SH-SY5Y (cell line): ENCODE measurements around the gene LRFN3.

Source experiments
- GATA2 ChIP-seq: IDR thresholded peaks from 2 replicates; pipeline ENCODE4 v1.6.1; 2011; ENCODE audit warnings: mild to moderate bottlenecking, low read depth, low read length
- GATA3 ChIP-seq: IDR thresholded peaks from 2 replicates; pipeline ENCODE4 v1.6.1; 2011; ENCODE audit warnings: low read depth, mild to moderate bottlenecking, low read length, moderate library complexity

DNA sequence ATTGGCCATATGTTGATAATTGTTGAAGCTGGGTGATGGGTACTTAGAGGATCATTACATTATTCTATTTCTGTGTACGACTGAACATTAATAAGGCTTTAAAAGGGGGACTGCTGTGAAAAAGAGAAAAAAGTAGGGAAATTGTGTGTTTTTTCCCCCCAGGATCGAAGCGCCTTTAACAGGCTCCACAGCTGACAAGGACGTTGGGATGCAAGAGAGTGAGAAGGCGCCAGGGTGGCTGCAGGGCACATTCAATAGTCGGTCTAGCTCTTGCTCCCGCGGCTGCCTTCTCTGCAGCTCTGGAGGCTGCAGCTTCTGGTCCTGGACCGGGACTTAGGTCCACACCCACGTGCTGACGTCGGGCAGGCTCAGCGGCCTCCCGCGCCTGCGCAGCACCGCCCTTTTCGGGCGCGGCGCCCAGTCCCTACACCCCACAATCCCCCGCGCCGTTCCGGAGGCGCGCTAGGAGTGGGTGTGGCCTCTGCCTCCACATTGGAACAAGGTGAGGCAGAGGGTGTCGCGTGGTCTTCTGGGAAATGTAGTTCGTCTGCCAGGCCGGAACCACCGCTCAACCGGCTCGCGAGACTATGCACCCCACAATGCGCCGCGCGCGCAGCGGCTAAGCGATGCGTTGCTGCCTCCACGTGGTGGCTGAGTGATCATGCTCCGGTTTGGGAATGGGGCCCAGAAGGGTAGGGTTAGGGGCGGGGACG is 4.9 kb upstream of the LRFN3 start:
- TF ChIP-seq GATA2: no peak
- TF ChIP-seq GATA3: no peak
